Astrocyte (in vitro differentiated cells and primary cell): ENCODE data around the gene ADGRB2. TPM values are rescaled to one million over a fixed set of nuclear protein-coding genes. Genes with fewer than 3 reads are reported as not detected.

Source experiments
- DNase-seq: peaks from one replicate; pipeline ENCODE4 v3.0.0-alpha.2; 2010; ENCODE audit warnings: low read depth
- FAIRE-seq: peaks from 2 replicates; lab custom pipeline; 2011; peaks lifted over from hg19 to GRCh38; lab: Jason Lieb, UNC
- H2AFZ ChIP-seq: 2 replicates; pipeline ENCODE4 v1.6.0; 2012; ENCODE audit warnings: low read depth, low read length, inconsistent platforms
- H3K27ac ChIP-seq: 2 replicates; pipeline ENCODE4 v1.5.1; 2011; ENCODE audit warnings: low read depth, low read length, inconsistent platforms
- H3K27me3 ChIP-seq: 2 replicates; pipeline ENCODE4 v1.6.0; 2011; ENCODE audit warnings: low read length, inconsistent platforms; ENCODE audit not compliant: insufficient read depth
- H3K36me3 ChIP-seq: 2 replicates; pipeline ENCODE4 v1.5.1; 2011; ENCODE audit warnings: low read length, inconsistent platforms; ENCODE audit not compliant: insufficient read depth
- H3K4me1 ChIP-seq: 2 replicates; pipeline ENCODE4 v1.5.1; 2011; ENCODE audit warnings: low read length, inconsistent platforms; ENCODE audit not compliant: insufficient read depth
- H3K4me2 ChIP-seq: 2 replicates; pipeline ENCODE4 v1.6.0; 2012; ENCODE audit warnings: low read length, inconsistent platforms
- H3K4me3 ChIP-seq: 2 replicates; pipeline ENCODE4 v1.5.1; 2011; ENCODE audit warnings: low read depth, mild to moderate bottlenecking, low read length, inconsistent platforms; ENCODE audit not compliant: insufficient read depth
- H3K79me2 ChIP-seq: 2 replicates; pipeline ENCODE4 v1.6.0; 2012; ENCODE audit warnings: mild to moderate bottlenecking, low read length, inconsistent platforms; ENCODE audit not compliant: insufficient read depth
- H3K9ac ChIP-seq: 2 replicates; pipeline ENCODE4 v1.6.0; 2012; ENCODE audit warnings: mild to moderate bottlenecking, low read length, inconsistent platforms
- H3K9me3 ChIP-seq: 2 replicates; pipeline ENCODE4 v1.5.1; 2012; ENCODE audit warnings: low read depth, mild to moderate bottlenecking, low read length, inconsistent platforms; ENCODE audit not compliant: insufficient read depth
- H4K20me1 ChIP-seq: 2 replicates; pipeline ENCODE4 v1.6.0; 2012; ENCODE audit warnings: low read length, inconsistent platforms; ENCODE audit not compliant: insufficient read depth
- H3K27ac Mint-ChIP-seq: one replicate; pipeline ENCODE4 v1.8.0; 2021; ENCODE audit warnings: mild to moderate bottlenecking, mixed read lengths; ENCODE audit not compliant: unreplicated experiment
- H3K27me3 Mint-ChIP-seq: one replicate; pipeline ENCODE4 v1.8.0; 2021; ENCODE audit warnings: low read depth, mixed read lengths; ENCODE audit not compliant: unreplicated experiment
- H3K36me3 Mint-ChIP-seq: one replicate; pipeline ENCODE4 v1.8.0; 2021; ENCODE audit warnings: low read depth, mixed read lengths; ENCODE audit not compliant: unreplicated experiment
- H3K4me1 Mint-ChIP-seq: one replicate; pipeline ENCODE4 v1.8.0; 2021; ENCODE audit warnings: low read depth, mixed read lengths; ENCODE audit not compliant: unreplicated experiment
- H3K4me3 Mint-ChIP-seq: one replicate; pipeline ENCODE4 v1.8.0; 2021; ENCODE audit warnings: mild to moderate bottlenecking, moderate library complexity, mixed read lengths; ENCODE audit not compliant: unreplicated experiment
- H3K9me3 Mint-ChIP-seq: one replicate; pipeline ENCODE4 v1.8.0; 2021; ENCODE audit warnings: mild to moderate bottlenecking, mixed read lengths; ENCODE audit not compliant: unreplicated experiment
- EZH2 ChIP-seq: IDR thresholded peaks from 2 replicates; pipeline ENCODE4 v1.6.1; 2012; ENCODE audit warnings: mild to moderate bottlenecking, low read length, inconsistent platforms; ENCODE audit not compliant: insufficient read depth
- total RNA-seq: library from RNA; stranded (reverse); gene quantifications from 2 replicates; pipeline ENCODE4 v1.2.1, GENCODE V29; 2021
- TF ChIP-seq, protein P1 (sequence below): IDR thresholded peaks from 2 replicates; pipeline ENCODE4 v1.5.1; 2011; ENCODE audit warnings: low read depth, mild to moderate bottlenecking, inconsistent platforms, low read length, moderate library complexity; ENCODE audit not compliant: insufficient read depth

Gene ADGRB2
- total RNA-seq, 1 donor from 2014 or later, result 25.8 TPM

GRCh38 chr1:31781756-31782371 lies 17.7 kb upstream of the ADGRB2 start:
- H3K4me2 ChIP-seq, result no peak overlapping the region

DNA sequence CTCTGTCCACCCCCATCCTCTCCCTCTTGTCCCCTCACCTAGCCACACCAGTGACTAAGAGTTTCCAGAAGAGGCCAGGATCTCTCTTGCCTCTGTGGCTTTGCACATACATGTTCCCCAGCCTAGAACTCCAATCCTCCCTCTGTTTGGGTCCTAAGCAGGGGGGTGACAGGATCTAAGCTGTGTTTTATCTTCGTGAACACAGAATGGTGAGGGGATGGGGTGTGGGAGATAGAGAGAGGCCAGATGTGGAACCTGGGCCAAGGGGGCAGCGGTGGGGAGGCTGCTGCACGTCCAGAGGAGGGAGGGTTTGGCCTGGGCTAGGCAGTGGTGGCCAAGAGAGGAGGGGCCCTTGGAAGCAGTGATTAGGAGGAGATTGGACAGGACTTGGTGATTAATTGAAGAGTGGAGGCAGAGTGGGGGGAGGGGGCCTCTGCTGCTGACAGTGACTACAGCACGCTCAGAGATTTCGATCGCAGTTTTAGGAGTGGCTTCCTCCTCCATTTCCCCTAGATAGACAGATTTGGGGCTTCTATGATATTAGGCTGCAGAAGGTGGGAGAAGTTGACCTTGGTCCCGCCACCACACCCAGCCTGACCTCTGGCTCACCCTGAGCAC lies 17.1 kb upstream of the ADGRB2 start:
- TF ChIP-seq, protein P1, sequence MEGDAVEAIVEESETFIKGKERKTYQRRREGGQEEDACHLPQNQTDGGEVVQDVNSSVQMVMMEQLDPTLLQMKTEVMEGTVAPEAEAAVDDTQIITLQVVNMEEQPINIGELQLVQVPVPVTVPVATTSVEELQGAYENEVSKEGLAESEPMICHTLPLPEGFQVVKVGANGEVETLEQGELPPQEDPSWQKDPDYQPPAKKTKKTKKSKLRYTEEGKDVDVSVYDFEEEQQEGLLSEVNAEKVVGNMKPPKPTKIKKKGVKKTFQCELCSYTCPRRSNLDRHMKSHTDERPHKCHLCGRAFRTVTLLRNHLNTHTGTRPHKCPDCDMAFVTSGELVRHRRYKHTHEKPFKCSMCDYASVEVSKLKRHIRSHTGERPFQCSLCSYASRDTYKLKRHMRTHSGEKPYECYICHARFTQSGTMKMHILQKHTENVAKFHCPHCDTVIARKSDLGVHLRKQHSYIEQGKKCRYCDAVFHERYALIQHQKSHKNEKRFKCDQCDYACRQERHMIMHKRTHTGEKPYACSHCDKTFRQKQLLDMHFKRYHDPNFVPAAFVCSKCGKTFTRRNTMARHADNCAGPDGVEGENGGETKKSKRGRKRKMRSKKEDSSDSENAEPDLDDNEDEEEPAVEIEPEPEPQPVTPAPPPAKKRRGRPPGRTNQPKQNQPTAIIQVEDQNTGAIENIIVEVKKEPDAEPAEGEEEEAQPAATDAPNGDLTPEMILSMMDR, result no peak
- TF ChIP-seq EZH2, result no peak
- H3K4me2 ChIP-seq, result no peak overlapping the region
- H3K4me3 Mint-ChIP-seq, result no peak overlapping the region
- no peak overlapping the region for H3K9ac ChIP-seq
- H4K20me1 ChIP-seq, result no peaks in the 10 kb centered on the region
- FAIRE-seq (no peak), DNase-seq (peak; percentile 39)
- no peaks in the 10 kb centered on the region for H3K27me3 ChIP-seq
- H2AFZ ChIP-seq, result peak overlapping the region; percentile 11
- H3K79me2 ChIP-seq, result no peaks in the 10 kb centered on the region
- H3K36me3 ChIP-seq, result no peaks in the 10 kb centered on the region
- H3K9me3 Mint-ChIP-seq, result no peaks in the 10 kb centered on the region
- H3K4me3 ChIP-seq, result no peak overlapping the region
- no peaks in the 10 kb centered on the region for H3K9me3 ChIP-seq
- H3K4me1 Mint-ChIP-seq, result peaks cover 14% of the 10 kb centered on the region
- no peaks in the 10 kb centered on the region for H3K36me3 Mint-ChIP-seq
- peaks cover 35% of the 10 kb centered on the region for H3K27me3 Mint-ChIP-seq
- peaks cover 16% of the 10 kb centered on the region for H3K4me1 ChIP-seq
- H3K27ac Mint-ChIP-seq, result peak overlapping the region; percentile 34
- no peak overlapping the region for H3K27ac ChIP-seq

More at GRCh38 chr1:31781756-31782371, 17.7 kb upstream of the ADGRB2 start:
- H3K9me3 Mint-ChIP-seq, result no peaks in the 10 kb centered on the region
- H3K4me3 ChIP-seq, result no peak overlapping the region
- no peak for FAIRE-seq
- no peak overlapping the region for H3K4me3 Mint-ChIP-seq
- peak overlapping the region; percentile 11 for H2AFZ ChIP-seq
- no peak for DNase-seq
- H3K27me3 ChIP-seq, result no peaks in the 10 kb centered on the region
- no peaks in the 10 kb centered on the region for H4K20me1 ChIP-seq
- H3K9me3 ChIP-seq, result no peaks in the 10 kb centered on the region
- H3K4me1 ChIP-seq, result peaks cover 16% of the 10 kb centered on the region
- no peaks in the 10 kb centered on the region for H3K36me3 ChIP-seq
- H3K27ac Mint-ChIP-seq, result peak overlapping the region; percentile 34
- H3K4me1 Mint-ChIP-seq, result peaks cover 14% of the 10 kb centered on the region
- peaks cover 28% of the 10 kb centered on the region for H3K27me3 Mint-ChIP-seq
- H3K79me2 ChIP-seq, result no peaks in the 10 kb centered on the region
- no peak overlapping the region for H3K27ac ChIP-seq
- no peak overlapping the region for H3K9ac ChIP-seq
- TF ChIP-seq, protein P1, result no peak
- TF ChIP-seq EZH2, result no peak
- H3K36me3 Mint-ChIP-seq, result no peaks in the 10 kb centered on the region

- TF ChIP-seq EZH2, result no peak
- TF ChIP-seq, protein P1, result no peak
- Histone ChIP-seq H3K9ac (no peak overlapping the region), H3K4me2 (no peak overlapping the region), H3K9me3 (no peaks in the 10 kb centered on the region), H3K27me3 (no peaks in the 10 kb centered on the region), H3K79me2 (no peaks in the 10 kb centered on the region), H3K4me1 (peaks cover 16% of the 10 kb centered on the region), H4K20me1 (no peaks in the 10 kb centered on the region), H2AFZ (no peak overlapping the region), H3K4me3 (no peak overlapping the region), H3K27ac (no peak overlapping the region), H3K36me3 (no peaks in the 10 kb centered on the region)
- FAIRE-seq, result no peak
- peaks cover 14% of the 10 kb centered on the region for H3K4me1 Mint-ChIP-seq
- H3K27me3 Mint-ChIP-seq, result peaks cover 36% of the 10 kb centered on the region
- no peak overlapping the region for H3K4me3 Mint-ChIP-seq
- H3K36me3 Mint-ChIP-seq, result no peaks in the 10 kb centered on the region
- H3K9me3 Mint-ChIP-seq, result no peaks in the 10 kb centered on the region
- DNase-seq, result no peak
- H3K27ac Mint-ChIP-seq, result no peak overlapping the region
These were observed 16.5 kb upstream of the ADGRB2 start for GRCh38 chr1:31780632-31781031.
